Ovary (tissue), 3 donors: ENCODE data around the gene LCE3B.

ENCODE experiments used
- EP300 ChIP-seq: sonication (generic); formaldehyde crosslinking; IDR thresholded peaks from one replicate; pipeline ENCODE4 v1.6.1; 2017; ENCODE audit warnings: antibody characterized with exemption
- POLR2A ChIP-seq: fragments of 450-650 bp; IDR thresholded peaks from one replicate; pipeline ENCODE4 v1.6.1; 2017; ENCODE audit warnings: antibody characterized with exemption, mild to moderate bottlenecking, moderate library complexity
- TF ChIP-seq, protein P1 (sequence below), 3 donors: fragments of 450-650 bp in 2 of 3; fragments of 200-600 bp in 1 of 3; IDR thresholded peaks; one replicate each; pipeline versions ENCODE4 v1.5.1 to v1.8.0; 2016 to 2022; ENCODE audit warnings: antibody characterized with exemption in 3 of 3, mild to moderate bottlenecking in 1 of 3
- donor health status: DM: no; HTN: no; CAD: no.

DNA sequence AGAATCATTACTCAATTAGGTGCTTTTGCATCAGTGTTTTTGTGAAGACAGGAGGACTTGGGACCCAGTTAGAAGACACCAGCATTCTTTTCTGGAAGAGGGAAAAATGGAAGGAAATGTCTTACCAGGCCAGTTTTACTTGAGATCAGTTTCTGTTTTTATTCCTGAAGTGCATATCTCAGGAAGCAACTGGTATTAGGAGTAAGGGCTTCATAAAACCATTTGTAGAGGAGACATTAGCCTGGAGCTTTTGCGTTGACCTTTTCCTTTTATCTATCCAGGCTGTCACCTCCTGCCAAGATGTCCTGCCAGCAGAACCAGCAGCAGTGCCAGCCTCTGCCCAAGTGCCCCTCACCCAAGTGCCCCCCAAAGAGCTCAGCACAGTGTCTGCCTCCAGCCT, at the start of gene LCE3B:
- TF ChIP-seq, protein P1, sequence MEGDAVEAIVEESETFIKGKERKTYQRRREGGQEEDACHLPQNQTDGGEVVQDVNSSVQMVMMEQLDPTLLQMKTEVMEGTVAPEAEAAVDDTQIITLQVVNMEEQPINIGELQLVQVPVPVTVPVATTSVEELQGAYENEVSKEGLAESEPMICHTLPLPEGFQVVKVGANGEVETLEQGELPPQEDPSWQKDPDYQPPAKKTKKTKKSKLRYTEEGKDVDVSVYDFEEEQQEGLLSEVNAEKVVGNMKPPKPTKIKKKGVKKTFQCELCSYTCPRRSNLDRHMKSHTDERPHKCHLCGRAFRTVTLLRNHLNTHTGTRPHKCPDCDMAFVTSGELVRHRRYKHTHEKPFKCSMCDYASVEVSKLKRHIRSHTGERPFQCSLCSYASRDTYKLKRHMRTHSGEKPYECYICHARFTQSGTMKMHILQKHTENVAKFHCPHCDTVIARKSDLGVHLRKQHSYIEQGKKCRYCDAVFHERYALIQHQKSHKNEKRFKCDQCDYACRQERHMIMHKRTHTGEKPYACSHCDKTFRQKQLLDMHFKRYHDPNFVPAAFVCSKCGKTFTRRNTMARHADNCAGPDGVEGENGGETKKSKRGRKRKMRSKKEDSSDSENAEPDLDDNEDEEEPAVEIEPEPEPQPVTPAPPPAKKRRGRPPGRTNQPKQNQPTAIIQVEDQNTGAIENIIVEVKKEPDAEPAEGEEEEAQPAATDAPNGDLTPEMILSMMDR (IDR thresholded peaks at IDR 0.05), result no peak
- no peak for TF ChIP-seq POLR2A
- no peak for TF ChIP-seq EP300
